ENCODE data around the gene CACHD1. TPM values are rescaled to one million over a fixed set of nuclear protein-coding genes. Genes with fewer than 3 reads are reported as not detected.
"Not testable (repeated sequence)": the region's sequence is repeated elsewhere in the genome, so short reads cannot be mapped to it uniquely, and the experiment has no call there.

Gene CACHD1
- total RNA-seq, 1 donor from 2014 or later, result 24.1 TPM

GRCh38 chr1:64502931-64503330, 33.0 kb downstream of the CACHD1 start:
- Mint-ChIP-seq H3K27ac (peak overlapping the region; percentile 78), H3K9me3 (no peaks in the 10 kb centered on the region), H3K27me3 (ENCODE audit: low read depth) (no peaks in the 10 kb centered on the region), H3K4me1 (peaks cover 56% of the 10 kb centered on the region), H3K4me3 (no peak overlapping the region), H3K36me3 (no peaks in the 10 kb centered on the region)
- DNase-seq (ENCODE audit: low spot score in 2 of 2, unreplicated experiment in 2 of 2), result no peak
- no peak for TF ChIP-seq CTCF (IDR thresholded peaks at IDR 0.05; ENCODE audit: unreplicated experiment)

- no peaks in the 10 kb centered on the region for H3K27me3 Mint-ChIP-seq (ENCODE audit: low read depth)
- H3K36me3 Mint-ChIP-seq, result no peaks in the 10 kb centered on the region
- peak; percentile 28 to 43 for DNase-seq (ENCODE audit: low spot score in 2 of 2, unreplicated experiment in 2 of 2)
Observed at GRCh38 chr1:64505232-64505943, 35.5 kb downstream of the CACHD1 start.

GRCh38 chr1:64505944-64506655, 36.2 kb downstream of the CACHD1 start:
- Mint-ChIP-seq H3K27me3 (ENCODE audit: low read depth) (no peaks in the 10 kb centered on the region), H3K4me3 (peak overlapping the region; percentile 88), H3K9me3 (no peaks in the 10 kb centered on the region), H3K4me1 (peaks cover 72% of the 10 kb centered on the region), H3K36me3 (no peaks in the 10 kb centered on the region), H3K27ac (peak overlapping the region; percentile 91)
- DNase-seq (ENCODE audit: low spot score in 2 of 2, unreplicated experiment in 2 of 2), result peak in 1 of 2 experiments; percentile 41
- TF ChIP-seq CTCF (IDR thresholded peaks at IDR 0.05; ENCODE audit: unreplicated experiment), result no peak

More at GRCh38 chr1:64505232-64505943, 35.5 kb downstream of the CACHD1 start:
- H3K4me3 Mint-ChIP-seq, result peak overlapping the region; percentile 88
- no peaks in the 10 kb centered on the region for H3K9me3 Mint-ChIP-seq
- TF ChIP-seq CTCF (IDR thresholded peaks at IDR 0.05; ENCODE audit: unreplicated experiment), result no peak
- H3K4me1 Mint-ChIP-seq, result peaks cover 72% of the 10 kb centered on the region
- H3K27ac Mint-ChIP-seq, result peak overlapping the region; percentile 91

DNA sequence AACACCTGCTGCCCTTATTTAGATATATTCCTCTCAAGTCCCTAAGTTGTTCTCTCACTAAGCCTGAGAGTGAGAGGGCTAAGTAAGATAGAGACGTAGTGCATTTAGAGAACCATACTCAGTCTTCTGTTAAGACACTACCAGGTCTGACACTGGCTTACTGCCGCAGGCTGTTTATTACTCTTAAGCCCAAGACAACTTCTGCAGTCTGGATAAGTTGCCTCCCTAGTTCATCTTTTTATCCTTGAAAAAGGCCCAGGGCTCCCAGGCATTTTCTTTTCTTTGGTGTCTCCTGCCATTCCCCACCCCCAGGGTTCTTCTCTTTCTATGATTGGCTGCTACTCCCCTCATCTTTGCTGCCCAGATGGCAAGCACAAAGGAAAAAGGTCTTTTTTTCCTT, 38.7 kb downstream of the CACHD1 start:
- DNase-seq (ENCODE audit: low spot score in 2 of 2, unreplicated experiment in 2 of 2), result no peak
- Mint-ChIP-seq H3K27me3 (ENCODE audit: low read depth) (no peaks in the 10 kb centered on the region), H3K4me1 (peaks cover 60% of the 10 kb centered on the region), H3K4me3 (no peak overlapping the region), H3K27ac (peak overlapping the region; percentile 44), H3K36me3 (no peaks in the 10 kb centered on the region), H3K9me3 (no peaks in the 10 kb centered on the region)
- TF ChIP-seq CTCF (IDR thresholded peaks at IDR 0.05; ENCODE audit: unreplicated experiment), result no peak

GRCh38 chr1:64511044-64511443, 41.1 kb downstream of the CACHD1 start:
- peaks cover 62% of the 10 kb centered on the region for H3K4me1 Mint-ChIP-seq
- H3K27ac Mint-ChIP-seq, result no peak overlapping the region
- H3K36me3 Mint-ChIP-seq, result no peaks in the 10 kb centered on the region
- no peaks in the 10 kb centered on the region for H3K27me3 Mint-ChIP-seq (ENCODE audit: low read depth)
- no peak overlapping the region for H3K4me3 Mint-ChIP-seq
- DNase-seq (ENCODE audit: low spot score in 2 of 2, unreplicated experiment in 2 of 2), result no peak
- no peak for TF ChIP-seq CTCF (IDR thresholded peaks at IDR 0.05; ENCODE audit: unreplicated experiment)
- no peaks in the 10 kb centered on the region for H3K9me3 Mint-ChIP-seq

DNA sequence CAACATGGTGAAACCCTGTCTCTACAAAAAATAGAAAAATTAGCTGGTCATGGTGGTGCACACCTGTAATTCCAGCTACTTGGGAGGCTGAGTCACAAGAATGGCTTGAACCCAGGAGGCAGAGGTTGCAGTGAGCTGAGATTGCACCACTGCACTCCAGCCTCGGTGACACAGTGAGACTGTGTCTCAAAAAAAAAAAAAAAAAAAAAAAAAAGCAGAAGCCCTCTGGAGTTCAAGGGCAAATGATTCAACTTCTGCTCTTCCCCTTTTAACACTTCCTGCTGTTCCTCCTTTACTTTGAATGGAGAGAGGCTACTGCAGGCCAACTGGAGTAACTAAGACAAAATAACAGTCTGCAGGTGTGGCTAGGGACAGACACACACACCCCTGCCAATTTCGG, 42.3 kb downstream of the CACHD1 start:
- H3K4me3 Mint-ChIP-seq; H3K9me3 Mint-ChIP-seq; H3K27me3 Mint-ChIP-seq (ENCODE audit: low read depth); DNase-seq (ENCODE audit: low spot score in 2 of 2, unreplicated experiment in 2 of 2); H3K27ac Mint-ChIP-seq; H3K36me3 Mint-ChIP-seq: not testable (repeated sequence)
- H3K4me1 Mint-ChIP-seq, result peaks cover 62% of the 10 kb centered on the region
